ENCODE results near the gene NUMB.
A peak's percentile ranks its signal among the peaks of the same experiment; 100 is the strongest.

NUMB gene

DNA sequence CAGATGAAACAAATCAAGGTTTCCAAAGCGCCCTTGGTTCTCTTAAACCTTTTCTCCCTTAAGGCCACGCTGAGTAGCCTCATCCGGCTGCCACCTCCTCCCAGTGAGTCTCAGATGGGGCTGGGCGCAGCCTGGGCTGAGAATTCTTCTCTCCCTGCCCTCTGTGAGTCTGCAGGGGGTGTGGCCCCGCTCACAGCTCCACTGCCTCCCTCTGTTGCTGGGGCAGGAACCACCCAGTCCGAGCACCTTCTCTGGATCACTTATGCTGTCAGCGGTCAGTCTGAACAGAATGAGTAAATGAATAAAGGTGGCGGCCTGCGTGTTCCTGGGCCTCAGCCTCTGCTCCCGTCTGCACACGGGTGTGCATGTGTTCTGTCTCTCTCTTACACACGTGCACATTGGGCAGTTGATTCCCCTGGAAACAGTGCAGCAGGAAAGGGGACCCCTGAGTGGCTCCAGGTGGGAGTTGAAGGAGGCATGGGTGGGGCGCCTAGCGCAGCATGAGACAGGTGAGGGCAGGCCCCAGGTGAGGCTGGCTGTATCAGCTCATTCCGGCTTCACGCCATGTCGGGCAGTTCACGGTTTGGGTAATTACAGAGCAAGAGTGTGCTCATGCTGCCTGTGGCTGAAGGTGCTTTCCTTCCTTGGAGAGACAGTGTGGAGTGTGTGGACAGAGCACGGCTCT is 216.7 kb downstream of the NUMB start:
- no peak for DNase-seq

DNA sequence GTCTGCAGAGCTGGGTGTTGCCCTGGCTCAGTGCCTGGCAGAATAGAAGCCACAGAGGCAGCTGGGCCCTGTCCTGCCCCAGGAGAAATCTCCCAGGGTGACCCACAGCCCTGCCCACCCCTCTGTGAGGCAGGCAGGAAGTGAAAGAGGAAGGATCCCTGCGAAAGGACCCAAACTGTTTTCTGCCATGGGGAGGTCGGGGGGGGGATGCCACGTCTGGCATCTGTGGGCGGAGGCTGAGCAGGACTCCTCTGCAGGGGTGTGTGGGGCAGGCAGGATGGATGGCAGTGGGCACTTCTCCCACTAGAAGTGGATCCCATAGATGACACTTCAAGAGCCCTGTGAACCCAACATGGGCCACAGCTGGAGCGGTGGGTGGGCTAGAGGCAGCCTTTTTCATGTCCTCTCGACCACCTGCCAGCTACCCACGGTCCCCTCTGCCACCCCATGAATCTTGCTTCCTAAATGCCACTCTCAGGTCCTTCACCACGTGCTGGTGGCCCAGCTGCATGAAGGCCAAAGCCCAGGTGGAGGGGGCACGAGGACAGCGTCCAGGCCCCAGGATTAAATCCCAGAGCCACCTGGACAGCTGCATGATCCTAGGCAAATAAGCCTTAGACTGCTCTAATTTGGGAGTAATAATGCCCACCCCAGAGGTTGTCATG is 217.4 kb downstream of the NUMB start:
- DNase-seq: no peak

DNA sequence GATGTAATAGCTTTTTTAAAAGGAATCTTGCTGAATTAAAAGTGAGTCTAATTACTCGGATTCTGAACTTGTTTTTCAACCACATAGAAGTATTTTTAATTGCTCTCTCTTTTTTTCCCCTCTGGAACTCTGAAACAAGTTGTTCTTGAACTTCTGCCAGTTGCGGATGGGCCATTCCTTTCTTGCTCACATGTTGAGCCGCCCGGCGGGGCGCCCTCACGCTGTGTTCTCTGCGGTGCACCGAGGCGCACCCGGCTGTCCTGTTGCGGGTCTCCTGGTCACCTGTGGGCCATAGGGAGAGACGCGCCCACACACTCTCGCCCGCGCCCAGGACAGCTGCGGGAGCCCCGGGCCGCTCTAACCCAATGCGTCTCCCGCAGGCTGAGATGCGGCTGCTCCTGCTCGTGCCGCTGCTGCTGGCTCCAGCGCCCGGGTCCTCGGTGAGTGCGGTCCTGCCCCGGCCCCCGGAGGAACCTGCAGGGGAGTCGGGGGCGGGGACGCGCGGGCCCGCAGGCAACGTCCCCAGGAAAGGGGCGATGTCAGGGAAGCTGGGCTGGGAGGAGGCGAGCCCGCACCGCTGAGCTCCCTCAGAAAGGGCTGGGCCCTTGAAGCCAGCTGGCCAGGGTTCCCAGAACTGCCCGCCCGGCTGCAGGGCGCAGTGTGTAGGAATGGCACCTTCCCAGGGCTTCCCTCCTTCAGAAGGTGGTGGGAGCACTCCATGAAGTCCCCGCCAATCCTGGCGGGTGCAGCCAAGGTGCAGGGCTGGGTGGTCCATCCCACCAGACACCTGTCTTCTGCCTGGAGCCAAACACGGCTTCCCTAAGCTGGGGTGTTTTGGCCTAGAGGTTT is 218.7 kb downstream of the NUMB start:
- no peak for DNase-seq

DNA sequence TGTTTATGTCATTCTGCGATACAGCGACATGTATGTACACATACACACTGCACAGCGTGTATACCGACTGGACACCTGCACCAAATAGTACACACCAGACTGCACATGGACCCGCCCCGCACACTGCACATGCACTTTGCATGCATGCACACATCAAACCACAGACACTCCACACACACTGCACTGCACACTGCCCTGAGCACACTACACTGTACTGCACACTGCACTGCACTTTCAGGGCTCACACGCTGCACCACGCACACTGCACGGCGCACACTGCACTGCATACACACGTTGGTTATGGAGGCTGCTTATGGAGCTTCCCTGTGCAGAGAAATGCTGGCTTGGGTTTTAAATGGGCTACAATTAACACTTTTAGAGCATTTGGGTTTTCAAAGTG is 219.4 kb downstream of the NUMB start:
- DNase-seq: no peak

DNA sequence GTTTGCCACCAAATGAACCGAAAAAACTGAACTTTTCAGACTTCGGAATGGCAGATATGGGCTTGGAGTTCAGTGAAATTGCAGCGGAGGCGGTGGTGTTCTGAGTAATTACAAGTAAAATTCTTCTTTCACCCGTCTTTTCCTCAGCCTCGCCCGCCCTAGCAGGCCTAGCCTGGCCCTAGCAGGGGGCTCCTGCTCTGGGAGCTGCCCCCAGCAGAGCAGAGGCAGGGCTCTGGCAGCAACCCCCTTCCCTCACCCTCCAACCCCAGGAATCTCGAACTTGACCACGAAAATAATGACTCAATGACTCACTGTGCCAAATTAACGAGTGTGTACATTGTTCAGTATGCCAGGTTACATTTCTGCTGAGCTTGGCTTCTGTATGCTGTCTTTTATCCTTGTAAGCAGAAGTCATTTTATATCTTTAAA is 219.9 kb downstream of the NUMB start:
- no peak for DNase-seq

DNA sequence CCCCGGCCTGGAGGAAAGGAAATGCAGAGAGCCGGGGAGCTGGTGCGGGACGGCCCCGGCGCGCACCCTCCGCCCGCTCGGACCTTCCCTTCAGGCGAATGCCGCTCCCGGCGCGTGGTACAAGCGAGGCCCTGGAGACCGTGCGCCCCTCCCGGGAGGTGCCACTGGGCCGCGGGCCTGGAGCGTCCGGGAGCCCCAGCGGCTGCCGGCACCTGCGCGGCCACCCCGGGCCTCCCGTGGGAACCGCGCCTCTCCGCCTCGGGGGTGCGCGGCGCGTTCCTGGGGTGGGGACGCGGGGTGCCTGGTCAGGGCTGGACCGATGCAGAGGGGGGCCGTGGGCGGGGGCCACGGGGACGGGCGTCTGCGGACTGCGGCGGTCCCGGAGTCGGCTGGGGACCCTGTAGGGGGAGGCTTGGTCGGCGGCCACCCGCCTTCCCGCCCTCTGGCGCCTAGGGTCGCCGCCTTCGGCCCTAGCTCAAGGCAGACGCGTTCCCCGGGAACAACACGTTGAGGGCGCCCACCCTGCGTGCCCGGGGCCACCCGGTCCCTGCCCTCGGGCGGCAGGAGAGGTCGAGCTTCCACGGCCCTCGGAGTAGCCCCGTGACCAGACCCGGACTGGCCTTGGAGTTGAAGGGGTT is 220.4 kb downstream of the NUMB start:
- DNase-seq: no peak

DNA sequence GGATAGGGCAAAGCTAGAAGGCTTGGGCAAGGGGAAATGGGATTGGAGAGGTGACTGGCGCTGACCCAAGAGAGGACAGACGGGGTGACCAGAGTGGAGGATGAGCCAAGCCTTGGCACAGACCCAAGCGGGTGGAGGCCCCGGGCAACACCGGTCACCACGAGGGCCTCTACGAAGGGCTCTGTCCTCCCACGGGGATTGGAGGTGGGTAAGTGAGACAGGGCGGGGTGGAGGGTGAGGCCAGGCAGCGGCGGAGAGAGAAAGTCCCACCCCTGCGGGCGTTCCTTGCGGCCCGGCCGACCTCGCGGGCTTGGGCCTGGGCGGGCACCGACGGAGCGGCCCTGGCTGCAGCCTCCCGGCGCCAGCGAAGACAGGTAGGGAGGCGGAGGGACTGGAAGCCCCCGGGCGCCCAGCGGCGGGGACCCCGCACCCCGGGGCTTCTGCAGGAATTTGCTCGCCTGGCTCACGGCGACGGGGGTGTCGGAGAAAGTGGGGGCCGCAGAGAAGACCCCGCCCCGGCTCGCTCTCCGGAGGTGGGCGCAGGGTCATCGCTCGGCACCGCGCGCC is 221.0 kb downstream of the NUMB start, which contains the start of gene PAPLN:
Gene PAPLN (plus strand): TSS at position 288 of the 567 bp plus-strand sequence. CDS start 2,273 bp downstream, outside the sequence.
- no peak for DNase-seq

DNA sequence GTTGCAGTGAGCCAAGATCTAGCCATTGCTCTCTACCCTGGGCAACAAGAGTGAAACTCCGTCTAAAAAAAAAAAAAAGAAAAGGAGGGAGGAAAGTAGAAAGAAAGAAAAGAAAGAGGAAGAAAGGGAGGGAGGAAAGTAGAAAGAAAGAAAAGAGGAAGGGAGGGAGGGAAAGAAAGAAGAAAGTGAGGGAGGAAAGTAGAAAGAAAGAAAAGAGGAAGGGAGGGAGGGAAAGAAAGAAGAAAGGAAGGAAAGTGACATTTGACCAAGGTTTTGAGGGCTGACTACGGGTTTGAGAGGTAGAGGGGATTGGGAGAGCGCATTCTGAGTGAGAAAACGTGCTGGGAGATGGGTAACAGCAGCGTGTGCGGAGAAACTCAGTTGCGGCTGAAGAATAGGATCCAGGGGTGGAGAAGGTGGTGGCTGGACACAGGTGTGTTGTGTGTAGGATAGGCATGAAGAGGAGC is 221.6 kb downstream of the NUMB start:
- no peak for DNase-seq

DNA sequence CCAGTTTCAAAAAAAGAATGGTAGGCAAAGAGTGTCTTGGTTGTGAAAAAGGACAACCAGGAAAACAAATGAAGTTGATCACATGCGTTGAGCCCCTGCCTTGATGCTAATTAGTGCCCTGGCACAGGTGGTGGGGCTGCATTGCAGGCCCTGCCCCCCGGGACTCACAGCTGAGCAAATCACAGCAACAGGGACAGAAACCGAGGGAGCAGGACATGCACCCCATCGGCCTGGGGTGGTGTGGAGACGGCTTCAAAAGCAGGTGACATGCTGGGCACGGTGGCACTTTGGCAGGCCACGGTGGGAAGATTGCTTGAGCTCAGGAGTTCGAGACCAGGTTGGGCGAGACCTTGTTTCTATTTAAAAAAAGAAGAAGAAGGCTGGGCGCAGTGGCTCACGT is 222.2 kb downstream of the NUMB start:
- DNase-seq: no peak

DNA sequence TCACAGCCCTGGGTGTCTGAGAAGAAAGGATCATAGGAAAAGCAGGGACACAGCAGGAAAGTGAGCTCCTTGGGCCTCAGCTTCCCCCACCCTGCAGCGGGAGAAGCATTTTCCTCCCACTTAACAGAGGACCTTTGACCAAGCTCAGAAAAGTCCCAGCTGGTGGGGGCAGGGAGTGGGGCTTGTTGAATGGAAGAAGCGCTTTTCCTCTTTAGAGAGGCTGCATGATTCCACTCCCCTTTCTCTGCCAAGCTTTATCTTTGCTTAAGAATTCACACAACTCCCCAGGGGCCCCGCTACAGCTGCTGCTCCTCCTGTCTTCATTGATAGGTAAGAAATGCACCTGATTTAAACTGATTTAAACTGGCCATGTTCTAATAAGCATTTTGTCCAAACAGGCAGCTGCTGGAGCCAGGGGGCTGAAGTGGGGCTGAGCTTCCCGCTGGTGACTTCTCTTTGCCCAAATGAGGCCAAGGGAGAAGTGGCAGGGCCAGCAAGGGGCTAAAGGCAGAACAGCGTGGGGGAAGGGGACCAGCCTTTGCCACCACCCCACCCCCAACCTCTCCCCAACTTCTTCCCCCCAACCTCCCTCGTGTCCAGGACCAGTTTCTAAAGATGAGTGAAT is 222.7 kb downstream of the NUMB start:
- no peak for DNase-seq

DNA sequence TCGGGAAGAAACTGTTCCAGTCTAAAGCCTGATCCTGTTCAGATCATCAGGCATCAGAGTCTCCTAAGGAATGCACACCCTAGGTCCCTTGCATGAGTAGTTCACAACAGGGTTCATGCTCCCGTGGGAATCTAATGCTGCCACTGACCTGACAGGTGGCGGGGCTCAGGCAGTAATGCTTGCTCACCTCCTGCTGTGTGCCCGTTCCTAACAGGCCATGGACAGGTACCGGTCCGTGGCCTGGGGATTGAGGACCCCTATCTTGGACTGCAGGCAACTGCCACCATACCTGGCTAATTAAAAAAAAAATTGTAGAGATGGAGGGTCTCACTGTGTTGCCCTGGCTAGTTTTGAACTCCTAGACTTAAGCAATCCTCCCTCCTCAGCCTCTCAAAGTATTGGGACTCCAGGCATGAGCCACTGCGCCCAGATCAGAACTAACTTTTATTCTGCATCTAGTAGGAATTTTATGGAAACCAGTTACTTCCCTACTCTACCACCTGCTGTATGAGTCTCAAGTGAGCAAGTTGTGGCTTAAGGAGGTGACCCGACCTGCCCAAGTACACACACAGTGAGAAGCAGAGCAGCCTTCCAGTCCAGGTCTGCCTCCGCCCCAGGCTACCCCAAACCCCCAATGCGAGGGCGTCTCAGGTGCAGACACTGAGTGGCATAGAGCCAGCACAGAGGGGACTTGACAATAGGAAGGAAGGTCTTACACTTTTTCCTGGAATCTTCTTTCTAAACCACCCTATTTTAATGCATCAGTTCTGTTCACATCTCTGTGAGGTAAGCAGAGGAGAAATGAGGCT is 223.6 kb downstream of the NUMB start:
- no peak for DNase-seq

DNA sequence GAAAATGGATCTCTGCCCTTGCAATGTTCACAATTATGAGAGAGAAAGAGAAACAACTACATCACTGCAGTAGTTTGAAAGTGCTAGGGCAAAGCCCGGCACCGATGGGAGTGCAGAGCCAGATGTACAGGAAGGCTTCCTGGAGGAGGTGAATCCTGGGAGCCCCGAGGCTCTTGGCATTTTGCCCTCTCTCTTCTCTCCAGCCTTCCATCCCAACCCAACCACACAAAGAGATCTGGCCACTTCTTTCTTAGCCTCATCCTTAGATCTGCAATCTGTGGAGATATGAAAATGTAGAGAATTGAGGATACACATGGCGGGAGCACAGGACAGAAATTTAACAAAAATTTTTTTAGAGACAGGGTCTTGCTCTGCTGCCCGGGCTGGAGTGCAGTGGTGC is 224.3 kb downstream of the NUMB start:
- no peak for DNase-seq

DNA sequence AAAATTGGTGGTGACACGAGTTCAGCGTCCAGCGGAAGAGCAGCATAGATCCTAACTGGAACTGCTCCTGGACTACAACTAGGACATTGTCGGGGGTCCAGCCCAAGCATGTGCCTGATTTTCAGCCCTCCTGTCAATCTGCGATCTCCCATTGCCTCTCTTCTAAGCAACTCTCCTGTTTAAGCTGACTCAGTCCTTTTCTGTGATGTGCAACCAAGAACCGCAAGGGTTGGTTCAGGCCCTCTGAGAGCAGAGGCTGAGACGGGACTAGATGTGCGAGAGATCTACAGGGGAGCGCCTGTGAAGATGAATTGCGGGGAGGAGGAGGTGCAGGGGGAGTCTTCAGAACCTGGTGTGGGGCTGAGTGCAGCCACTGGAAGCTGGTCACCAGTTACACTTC is 224.8 kb downstream of the NUMB start:
- no peak for DNase-seq

DNA sequence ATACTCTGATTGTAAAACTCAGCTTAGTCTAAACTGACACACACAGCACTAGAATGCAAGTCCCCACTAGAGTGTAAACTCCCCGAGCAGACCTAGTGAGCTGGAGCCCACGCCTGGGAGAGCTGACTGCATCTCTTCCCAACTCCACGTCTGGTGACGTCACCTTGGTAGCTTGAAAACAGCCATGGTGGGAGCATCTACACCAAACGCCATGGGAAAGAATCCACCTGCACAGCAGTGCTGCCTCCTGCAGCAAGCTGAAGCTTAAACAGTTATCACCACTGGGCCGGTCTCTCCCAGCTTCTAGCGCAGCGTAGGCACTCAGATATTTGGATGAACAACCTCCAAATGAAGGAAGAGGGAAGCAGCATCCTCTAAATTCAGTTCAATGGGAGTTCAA is 225.4 kb downstream of the NUMB start:
- no peak for DNase-seq

DNA sequence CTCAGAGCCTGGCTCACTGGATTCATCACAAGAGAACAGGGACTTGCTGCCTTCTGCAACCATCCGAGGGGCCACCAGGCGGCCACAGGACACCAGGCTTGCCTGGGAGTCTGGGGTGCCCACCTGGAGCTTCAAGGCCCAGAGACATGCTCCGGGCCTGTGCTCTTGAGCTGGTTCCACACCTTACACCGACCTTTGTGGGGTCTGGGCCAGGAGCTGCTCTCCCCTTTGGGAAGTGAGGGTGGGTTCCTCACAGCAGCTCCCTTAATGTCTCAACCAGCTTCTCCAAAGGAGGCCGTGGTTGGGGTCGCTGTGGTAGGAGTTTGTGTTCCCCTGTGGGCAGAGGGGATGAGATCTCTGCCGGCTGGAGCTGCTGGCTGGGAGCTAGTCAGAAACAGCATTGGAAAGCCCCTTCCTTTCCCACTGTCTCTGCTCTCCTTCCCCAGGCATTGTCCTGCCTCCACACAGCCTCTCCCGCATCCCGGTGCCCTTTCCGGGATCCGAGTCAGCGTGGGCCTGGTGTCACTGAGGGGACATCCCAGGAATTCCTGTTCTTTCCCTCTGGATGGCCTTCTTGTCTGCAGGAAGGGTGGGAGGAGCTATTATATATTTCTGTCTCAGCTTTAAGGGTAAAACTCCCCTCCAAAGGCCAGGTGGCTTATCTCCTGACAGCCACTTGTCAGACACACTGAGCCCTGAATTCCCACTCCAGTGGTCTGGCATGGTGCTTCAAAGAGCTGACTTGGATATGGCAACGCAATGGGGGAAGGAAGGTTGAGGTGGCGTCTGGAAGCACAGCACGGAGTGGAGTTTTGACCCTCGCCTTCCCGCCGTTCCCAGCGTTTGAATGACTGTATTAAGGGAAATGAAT is 226.1 kb downstream of the NUMB start:
- DNase-seq: peak; percentile 20

DNA sequence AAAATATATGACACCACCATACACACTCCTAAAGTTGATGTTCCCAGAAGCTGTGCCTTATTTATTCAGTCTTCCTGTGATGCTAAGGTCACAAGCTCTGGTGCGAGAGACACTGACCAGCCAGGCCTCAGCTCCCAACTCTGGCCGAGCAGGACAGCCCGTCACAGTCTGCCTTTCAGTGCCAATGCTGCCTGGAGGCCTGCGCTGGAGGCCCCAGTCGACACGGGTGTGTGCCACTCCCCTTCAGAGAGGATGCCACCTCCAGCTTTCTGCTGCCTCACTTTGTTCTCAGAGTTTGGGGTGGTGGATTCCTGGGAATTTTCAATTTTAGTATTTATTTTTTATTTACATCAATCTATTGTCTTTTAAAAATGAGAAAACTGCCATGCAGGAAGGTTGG is 228.3 kb downstream of the NUMB start:
- DNase-seq: no peak

DNA sequence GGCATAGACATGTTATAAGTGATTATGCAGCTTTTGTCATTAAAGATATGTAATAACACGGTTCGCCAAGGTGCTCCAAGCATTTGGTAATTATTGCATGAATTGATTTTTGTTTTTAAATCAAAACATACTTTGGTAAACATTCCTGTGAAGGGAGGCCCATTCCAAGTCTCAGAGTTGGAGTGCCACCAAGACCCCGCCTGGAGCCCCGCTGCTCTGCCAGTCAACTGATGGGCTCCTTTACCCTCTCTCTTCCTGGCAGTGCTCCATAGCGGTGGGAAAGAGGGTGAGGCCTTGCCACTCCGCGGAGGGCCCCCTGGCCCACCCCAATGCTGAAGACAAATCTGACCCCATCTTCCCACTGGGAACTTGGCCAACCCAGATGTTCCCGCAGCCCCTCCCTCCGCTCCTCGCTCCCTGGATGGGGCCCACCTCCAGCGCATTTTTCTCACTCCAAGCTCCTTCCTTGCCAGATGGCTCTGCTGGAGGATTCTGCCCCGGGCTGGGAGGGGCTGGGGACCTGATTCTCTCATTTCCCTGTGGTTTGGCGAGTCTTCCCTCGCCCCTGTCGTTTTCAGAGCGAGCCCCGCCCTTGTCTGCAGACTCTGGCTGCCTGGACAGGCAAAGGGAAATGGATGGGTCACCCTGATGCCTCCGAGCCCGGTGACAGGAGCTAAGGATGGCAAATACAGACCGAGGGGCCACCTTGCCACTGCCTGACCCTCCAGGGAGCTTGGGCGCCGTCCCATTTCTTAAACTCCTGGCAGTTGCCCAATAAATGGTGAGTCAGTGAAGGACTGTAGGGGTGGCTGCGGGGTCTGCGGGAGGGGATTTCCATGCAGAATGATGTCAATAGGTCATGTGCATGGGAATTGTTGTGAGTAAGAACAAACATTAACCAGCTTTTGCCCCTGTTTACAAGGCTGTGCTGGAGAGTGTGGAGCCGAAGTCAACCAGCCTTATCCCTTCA is 230.2 kb downstream of the NUMB start:
- DNase-seq: no peak

DNA sequence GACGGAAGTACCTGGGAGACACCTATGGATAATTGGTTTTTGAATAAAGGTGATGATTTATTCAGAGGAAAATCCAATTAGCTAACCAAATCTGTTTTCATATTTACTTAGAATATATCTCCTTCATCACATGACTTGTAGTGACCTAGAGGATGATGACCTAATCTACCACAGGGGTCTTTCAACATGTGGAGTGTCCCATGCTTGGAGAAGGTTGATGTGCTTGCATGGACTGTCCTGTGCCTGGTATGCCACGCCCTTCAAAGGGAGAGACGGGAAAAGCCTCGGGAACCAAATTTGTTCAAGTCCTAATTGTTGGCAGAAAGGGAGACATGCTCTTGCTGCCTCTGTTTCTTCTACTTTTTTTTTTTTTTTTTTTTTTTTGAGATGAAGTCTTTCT is 232.8 kb downstream of the NUMB start:
- DNase-seq: no peak
